ENCODE results near the gene DDX24.

Gene DDX24

DNA sequence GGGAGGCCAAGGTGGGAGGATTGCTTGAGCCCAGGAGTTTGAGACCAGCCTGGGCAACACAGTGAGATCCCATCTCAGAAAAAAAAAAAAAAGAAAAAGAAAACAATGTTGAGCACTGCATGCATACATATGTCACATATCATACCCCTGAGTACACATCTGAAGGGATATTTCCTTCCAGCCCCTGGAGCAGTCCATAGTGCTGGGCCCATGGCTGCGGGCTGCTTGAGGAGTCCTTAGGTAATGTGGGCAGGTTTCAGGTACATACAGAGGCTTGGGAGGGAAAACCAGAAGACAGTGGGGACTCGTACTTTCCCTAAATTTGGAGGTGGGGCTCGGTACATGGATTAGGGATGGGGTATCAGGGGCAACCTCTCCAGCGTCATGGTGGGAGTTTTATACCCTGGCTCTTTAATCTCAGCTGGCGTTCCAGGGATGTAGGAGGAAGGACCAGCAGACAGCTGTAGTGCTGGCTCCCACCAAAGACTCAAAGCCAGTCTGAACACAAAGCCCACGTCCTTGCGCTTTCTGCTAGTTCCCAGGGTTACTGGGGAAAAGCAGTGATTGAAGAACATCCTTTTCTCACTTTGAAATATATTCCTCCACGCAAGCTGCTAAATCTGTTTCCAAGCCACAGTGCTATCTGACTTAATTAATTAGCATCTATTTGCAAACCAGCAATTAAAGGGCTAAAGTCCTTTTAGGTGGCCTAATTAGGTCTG is 49.7 kb downstream of the DDX24 start:
- no peak for DNase-seq (ENCODE audit: low read depth, low spot score)

DNA sequence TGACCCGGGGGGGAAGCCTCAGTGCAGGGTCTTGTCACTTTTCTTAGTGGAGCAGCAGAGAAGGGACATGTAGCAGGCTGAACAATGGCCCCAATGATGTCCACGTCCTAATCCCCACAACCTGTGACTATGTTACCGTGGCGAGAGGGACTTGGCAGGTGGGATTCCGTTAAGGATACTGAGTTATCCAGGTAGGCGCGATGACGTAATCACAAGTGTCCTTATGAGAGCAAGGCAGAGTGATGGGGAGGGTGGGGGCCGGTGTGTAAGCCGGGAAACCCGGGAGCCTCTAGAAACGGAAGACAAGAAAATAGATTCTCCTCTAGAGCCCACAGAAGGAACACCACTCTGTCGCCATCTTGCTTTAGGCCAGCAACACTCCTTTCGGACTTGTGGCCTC is 50.4 kb downstream of the DDX24 start:
- DNase-seq (ENCODE audit: low read depth, low spot score) = no peak

DNA sequence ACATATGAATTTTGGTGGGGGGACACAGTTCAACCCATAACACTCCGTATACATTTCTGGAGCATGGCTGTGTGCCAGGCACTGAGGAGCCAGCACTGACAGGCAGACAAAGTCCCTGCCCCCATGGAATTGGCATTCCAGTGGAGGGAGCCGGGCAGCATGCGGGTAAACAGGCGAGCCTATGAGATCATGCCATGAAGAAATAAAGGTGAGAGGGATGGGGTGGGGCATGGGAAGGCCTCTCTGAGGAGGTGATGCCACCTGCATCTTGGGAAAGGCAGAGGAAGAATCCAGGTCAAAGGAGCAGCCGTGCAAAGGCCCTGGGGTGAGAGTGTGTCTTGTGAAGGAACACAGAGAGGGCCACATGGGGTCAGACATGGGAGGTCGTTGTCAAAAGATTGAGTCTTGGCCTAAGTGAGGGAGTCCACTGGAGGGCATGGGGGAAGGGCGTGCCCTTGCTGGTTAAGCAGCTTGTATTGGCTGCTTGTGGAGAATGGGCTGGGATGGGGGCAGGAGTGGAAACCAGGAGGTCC is 51.3 kb downstream of the DDX24 start:
- no peak for DNase-seq (ENCODE audit: low read depth, low spot score)

DNA sequence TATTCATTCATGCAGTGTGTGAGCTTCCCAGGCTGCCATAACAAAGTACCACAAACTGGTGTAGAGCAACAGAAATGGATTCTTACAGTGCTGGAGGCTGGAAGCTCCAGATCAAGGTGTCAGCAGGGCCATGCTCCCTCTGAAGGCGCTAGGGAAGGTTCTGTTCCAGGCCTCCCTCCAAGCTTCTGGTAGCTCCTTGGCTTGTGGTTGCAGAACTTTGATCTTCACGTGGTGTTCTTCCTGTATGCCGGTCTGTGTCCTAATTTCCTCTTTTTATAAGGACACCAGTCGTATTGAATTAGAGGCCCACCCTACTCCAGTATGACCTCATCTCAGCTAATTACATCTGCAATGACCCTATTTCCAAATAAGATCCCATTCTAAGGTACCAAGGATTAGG is 51.7 kb downstream of the DDX24 start:
- no peak for DNase-seq (ENCODE audit: low read depth, low spot score)

DNA sequence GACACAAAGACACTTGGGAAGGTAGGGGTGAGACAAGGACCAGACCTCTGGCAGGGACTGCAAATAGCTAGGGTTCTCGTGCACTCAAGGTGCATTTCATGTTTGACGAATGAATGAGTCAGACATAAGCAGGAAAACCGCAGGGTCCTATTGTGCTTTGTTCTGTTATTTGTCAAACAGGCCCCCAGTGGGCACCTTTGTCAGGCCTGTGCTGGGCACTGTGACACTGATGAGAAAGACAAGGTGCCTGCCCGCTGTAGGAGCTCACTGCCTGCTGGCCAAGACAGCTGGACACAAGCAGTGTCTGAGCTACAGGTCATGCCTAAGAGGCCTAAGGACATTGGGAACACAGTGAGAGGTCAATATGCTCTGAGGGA is 52.6 kb downstream of the DDX24 start:
- DNase-seq (ENCODE audit: low read depth, low spot score) = no peak

DNA sequence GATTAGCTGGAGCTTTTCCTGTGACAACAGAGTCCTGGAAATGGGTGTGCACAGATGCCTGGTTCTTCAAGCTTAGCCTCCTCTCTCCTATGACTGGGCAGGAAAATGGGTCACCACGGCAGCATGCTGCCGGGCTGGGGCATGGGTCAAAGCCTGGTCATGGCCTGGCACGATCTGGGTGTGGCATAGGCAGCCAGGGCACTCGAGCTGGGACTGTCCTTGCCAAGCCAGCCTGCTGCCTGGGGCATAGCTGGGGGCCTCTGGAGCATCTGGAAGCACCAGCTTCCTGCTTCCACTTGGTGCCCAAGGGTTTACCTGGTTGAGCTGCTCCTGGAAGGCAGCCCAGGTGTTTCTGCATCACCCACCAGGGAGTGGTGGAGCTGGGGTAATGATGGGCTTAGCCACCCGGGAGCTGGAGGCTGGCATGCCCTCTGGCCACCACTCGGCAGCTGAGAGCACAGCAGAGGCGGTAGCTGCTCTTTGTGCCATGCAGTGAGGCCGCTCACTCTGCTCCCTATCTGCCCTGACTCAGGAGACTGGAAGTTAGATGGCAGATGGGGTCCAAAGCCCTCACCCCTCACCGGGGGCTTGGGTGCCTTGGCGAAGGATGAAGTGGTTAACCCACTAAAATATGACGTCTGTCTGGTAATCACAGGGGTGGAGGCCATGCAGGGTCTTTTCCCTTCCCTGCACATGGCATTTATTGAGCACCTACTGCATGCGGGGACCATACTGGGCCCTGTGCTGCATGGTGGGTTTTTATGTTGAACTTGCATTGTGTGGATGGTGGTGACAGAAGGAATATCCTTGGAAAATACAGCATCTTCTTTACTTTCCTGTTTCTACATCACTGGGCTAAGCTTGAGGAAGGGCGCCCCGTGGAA is 53.2 kb downstream of the DDX24 start:
- no peak for DNase-seq (ENCODE audit: low read depth, low spot score)

DNA sequence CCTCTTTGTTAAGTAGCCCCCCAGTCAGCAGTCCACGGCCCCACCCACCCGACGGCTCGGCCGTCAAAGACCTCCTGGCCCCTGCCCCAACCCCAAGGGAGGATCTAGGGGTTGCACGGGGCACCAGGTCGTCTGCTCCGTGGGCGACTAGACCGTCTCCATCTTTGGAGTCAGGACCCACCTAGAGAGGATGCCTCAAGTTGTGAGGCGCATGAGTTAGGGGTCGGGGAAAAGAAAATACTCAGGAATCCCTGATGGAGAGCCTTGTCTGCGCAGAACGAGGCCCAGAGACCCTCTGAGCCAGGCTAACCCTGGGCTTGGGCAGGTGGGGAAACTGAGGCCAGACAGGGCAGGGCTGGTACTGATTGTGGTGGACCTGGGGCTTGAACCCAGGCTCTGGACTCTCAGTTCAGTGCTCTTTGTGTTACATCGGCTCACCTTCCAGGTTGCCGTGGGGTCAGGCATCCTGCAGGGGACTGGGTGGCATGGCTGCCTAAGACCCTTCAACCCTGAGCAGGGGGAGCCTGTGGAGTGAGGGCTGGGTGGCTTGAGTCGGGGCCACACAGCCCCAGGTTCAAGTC is 54.0 kb downstream of the DDX24 start:
- DNase-seq (ENCODE audit: low read depth, low spot score) = no peak

DNA sequence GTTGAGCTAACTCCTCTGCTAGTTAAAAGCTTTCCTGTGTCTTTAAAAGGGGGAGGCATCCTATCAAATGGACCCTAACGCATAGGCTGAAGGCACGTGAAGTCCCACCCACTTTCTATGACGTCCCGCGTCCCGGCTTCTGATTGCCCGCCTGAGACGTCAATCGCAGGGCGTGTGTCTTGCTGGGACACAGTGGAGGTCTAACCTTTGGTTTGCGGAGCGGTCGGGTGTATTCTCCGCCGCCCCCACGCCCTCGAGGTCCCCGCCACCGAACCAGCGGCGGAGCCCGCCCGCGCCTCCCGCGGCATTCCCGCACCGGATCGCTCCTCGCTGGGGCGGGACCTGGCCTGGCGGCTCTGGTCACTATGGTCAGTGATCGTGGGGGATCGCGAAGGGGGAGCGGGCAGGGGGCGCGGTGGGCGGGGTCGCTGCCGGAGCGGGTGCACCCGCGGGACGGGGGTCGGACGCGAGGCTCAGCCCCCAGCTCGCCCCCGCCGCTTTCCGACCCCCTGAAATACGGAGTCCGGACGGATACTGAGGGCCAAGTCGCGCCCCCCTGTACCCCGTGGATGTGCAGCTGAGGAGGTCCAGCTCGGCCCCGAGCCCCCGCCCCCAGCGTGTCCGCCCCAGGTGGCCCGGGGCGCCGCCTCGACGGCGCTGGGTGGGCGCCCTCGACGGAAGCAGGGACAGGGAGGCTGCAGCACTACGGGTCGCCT is 54.7 kb downstream of the DDX24 start, which contains the start of gene OTUB2:
Gene OTUB2 (plus strand): TSS at position 168 of the 716 bp plus-strand sequence. CDS start 198 bp downstream, at position 366.
- peak; percentile 94 for DNase-seq (ENCODE audit: low read depth, low spot score)

DNA sequence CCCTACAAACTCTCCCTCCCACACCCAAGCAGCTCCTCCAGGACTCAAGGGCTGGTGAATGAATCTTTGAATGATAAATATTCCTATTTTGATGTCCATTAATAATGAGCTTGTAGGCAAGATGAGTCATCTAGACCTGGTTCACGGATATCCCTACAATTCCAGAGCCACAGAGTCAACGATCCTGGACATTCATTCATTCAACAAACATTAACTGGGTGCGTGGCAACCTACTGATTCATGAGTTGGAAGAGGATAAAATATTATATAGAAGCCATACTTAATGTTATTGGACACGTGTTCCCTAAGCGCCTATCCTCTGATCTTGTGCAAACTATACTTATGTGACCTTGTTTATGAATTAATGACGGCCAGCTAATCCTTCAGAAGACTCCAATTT is 55.3 kb downstream of the DDX24 start:
- DNase-seq (ENCODE audit: low read depth, low spot score) = no peak

DNA sequence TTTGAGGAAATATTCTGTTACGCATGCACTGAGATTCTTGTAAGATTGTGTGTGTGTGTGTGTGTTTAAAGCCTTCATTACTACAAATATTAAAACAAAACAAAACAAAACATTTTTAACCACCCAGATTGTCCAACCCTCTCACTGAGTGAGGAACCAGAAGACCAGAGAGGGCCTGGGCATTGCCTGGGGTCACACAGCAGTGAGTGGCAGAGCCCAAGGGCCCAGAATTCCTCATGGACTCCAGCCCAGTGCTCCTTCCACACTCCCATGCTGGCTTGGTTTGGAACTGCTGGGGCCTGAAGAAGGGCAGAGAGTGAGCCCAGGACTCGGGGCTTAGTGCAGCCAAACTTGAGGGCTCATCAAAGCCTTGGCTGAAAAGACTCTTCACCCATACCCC is 56.5 kb downstream of the DDX24 start:
- DNase-seq (ENCODE audit: low read depth, low spot score) = no peak

DNA sequence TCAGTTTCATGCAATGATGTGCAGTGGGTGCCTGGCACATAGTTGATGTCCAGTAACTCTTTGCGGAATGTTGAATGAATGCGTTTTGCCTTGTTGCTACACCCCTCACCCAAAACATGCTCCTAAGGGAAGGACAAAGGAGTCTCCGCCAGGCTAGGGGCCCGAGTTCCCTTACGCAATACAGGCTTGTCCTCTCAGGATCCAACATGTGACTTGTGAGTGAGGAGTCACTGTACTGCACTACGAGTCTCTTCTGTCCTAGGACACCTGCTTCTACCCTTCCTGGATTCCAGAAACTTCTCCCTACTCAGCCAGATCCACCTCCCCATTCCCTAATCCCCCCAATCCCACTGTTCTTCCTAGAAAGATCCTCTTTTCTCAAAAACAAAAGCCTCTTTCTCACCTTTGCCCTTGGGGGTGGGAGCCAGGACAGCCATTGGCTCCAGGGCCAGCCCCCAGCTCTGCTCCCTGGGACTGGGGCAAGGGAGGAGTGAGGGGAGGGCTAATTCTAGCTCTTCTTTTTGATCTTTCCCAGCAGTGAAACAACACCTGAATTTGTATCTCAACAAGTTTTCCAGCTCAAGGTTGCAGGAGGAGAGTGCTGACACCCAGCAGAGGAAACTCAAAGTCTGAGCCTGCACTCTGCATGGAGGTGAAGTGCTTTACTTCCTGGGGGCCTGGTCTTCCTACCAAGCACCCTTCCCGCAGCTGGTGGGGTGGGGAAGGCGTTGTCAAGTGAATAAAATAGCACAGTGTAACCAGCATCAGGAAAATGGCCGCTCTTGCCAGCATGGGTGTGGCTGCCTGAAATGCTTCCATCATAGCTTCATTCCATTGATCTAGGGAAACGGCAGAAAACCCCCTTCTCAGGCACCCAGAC is 58.2 kb downstream of the DDX24 start:
- no peak for DNase-seq (ENCODE audit: low read depth, low spot score)

DNA sequence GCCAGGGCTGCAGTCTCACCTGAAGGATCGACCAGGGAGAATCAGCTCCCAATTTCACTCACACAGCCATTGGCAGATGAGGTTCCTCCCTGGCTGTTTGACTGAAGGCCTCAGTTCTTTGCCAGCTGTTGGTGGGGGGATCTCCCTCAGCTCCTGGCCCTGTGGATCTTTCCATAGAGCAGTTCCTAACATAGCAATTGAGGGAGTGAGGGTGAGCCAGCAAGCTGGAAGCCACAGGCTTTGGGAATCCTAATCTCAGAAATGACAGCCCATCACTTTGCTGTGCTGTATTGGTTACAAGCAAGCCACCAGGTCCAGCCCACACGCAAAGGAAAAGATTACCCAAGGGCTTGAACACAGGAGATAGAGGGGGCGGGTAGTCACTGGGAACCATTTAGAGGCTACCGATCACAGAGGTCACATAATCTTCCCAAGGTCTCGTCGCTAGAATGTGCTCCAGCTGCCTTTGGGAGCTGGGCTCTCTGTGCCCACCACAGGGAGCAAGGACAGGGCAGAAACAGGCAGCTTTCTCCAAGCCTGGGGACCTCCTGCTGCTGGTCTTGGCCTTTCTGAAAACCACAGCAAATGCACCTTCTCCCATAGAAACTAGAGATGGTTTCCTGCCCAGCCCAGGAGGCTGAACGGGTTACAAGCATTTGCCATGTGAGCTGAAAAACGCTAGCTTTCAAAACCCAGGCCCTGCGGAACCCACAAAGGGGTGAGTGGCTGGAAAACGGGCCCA is 59.4 kb downstream of the DDX24 start:
- no peak for DNase-seq (ENCODE audit: low read depth, low spot score)

DNA sequence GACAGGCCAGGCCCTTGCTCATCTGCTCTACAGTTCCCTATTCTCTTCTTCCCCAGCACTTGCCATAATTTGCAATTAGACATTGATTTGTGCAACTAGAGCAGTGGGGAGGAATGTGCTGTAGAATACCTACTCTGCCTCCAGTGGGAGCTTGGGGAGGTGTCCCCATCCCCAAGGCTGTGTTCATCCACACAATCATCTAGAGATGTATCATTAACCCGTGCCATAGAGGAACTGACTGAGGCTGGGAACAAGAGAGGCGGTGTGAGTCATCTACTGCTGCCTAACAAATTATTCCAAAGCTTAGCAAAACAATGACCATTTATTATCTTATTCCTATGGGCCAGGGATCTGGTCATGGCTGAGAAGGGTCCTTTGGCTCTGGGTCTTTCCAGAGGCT is 60.0 kb downstream of the DDX24 start:
- DNase-seq (ENCODE audit: low read depth, low spot score) = no peak

DNA sequence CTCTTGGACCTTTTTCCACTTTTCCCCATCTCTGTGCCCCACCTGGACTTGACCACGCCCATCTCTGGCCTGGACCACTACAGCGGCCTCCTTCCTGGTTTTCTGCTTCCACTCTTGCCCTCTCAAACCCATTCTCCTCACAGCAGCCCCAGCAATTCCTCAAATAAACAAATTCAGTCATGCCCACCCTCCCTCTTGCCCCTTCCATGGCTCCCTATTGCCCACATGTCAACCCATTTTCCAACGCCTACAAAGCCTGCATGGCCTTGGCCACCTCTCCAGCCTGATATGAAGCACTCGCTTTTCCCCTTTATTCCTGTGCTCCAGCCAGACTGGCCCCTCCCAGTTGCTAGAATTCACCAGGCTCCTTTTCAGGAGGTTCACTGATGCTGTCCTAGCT is 60.7 kb downstream of the DDX24 start:
- no peak for DNase-seq (ENCODE audit: low read depth, low spot score)

DNA sequence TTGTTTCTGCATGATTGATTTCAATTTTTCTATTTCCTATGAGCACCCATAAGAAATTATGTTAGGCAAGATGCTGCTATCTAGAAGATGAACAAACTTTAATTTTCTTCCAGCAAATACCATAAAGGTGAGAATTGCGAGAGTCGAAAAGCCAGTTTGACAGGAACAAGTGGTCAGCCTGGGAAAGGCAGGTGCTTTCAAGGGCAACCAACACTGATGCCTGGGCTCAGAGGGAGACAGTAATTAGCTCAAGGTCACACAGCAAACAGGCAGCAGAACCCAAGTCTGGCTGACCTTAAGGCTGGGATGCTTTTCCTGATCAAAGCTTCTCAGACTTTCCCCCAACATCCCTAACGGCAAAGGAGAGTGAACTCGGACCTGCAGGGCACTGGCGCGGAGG is 61.7 kb downstream of the DDX24 start:
- DNase-seq (ENCODE audit: low read depth, low spot score) = no peak

DNA sequence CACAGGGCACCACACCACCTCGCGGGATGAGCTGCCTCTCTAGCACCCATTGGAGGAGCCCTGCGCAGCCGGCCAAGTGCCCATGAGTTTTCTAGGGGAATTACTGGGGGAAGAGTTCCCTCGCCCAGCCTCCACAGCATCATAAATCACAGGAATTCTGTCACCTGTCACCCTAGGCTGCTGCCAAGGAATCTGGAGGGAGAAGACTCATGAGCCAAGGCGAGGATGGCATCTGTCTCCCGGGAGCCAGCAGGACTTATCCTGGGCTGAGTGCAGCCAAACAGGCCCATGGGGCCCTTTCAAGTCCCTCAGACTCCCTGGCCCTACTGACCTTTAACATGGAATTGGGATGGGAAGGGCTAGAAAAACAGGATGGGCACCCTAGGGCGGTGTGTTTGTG is 62.7 kb downstream of the DDX24 start:
- no peak for DNase-seq (ENCODE audit: low read depth, low spot score)

DNA sequence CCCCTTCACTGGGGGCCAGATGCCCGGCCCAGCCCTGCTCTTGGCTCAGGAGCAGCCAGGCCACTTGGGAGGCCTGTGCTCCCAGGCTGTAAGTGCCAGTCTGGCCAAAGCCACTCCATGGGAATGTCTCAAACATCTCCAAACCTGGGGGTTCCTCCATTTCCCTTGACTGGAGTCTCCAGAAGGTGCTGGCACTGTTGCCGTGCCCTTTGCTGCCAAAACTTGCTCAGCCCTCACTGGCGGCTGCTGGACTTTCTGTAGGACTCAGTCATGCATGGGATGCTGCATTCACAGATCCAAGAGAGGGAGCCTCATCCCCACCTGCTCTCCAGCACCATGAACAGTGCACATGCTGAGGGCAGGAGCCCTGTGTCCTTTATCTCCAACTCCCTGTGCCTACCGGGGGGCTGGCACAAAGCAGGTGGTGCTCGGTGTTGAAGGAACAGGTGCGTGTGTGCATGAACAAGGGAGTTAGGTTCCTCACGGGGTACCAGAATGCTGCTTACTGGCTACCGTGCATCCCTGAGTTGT is 64.5 kb downstream of the DDX24 start:
- DNase-seq (ENCODE audit: low read depth, low spot score) = no peak

DNA sequence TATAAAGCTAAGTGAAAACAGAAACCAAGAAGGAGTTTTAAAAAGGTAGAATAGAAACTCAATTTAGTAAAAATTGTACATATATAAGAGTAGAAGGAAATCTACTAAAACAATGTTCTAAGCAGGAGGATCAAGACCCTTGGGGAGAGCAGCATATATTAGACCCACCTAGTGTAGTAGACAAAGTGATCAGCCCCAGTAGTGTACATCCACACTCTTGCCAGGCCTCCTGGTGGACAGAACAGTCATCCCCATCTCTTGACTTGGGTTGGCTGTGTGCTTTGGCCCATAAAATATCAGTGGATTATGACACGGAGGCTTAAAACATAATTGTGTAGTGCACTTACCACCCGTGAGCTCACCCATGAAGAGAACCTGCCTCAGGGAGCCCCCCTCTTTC is 65.8 kb downstream of the DDX24 start:
- no peak for DNase-seq (ENCODE audit: low read depth, low spot score)

DNA sequence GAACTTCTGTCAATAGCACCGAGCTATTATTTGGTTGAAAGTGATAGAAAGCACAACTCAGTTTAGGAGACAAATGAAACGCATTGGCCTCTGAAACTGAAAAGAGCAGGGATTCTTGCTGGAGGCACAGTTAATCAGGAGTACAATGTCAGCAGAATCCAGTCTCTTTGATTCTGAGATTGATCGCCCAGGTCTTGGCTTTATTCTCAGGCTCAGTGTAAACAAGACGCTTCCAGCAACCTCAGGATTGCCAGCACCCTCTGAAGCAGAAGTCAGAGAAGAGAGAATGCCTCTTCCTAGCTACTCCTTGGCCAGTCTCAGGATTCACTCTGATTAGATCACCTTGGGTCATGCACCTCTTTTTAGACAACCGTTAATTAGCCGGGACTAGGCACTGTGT is 66.6 kb downstream of the DDX24 start:
- DNase-seq (ENCODE audit: low read depth, low spot score) = no peak

DNA sequence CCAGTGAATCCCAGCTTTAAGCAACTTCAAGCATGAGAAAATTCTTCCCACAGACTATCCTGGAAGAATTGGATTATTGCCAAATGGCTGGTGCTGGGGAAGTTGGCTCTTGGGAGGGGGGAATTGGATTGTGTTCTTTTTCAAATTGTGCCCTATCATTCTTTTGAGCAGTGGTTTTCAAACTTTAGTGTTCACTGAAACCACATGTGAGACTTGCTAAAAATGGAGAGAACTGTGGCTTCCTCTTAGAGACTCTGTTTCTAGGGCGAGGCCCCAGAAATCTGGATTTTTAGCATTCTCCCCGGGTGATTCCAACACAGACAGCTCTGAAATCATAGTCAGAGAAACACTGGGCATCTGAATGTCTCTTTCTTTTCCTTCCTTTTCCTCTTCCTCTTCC is 69.2 kb downstream of the DDX24 start:
- no peak for DNase-seq (ENCODE audit: low read depth, low spot score)
